Measurements from ENCODE around the gene GABRR3. TPM values are rescaled to one million over a fixed set of nuclear protein-coding genes. Genes with fewer than 3 reads are reported as not detected.

The GABRR3 gene
- total RNA-seq, 1 experiment from 2014 or later: not detected

DNA sequence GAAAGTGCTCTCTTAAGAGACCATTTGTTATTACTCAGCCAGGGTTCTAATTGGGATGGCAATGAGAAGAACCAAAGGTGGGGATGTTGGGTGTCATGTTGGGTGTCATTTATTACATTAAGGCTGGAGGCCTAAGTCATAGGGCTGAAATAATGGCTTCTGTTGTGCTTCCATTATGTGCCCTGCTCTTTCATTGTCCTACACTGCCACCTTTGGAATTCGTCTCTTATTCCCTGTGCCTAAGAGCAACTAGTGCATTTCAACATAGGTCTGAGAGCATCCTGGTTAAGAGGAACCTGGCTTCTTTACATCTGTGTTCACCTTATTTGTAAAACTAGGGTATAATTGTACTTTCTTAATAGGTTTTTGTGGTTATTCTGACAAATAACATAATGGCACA, 95.1 kb downstream of the GABRR3 start:
- Histone ChIP-seq H3K36me3 (ENCODE audit: control insufficient read depth, insufficient read depth, low read length) (no peaks in the 10 kb centered on the region), H3K9me3 (no peaks in the 10 kb centered on the region), H3K4me1 (no peaks in the 10 kb centered on the region; the same call in 1 of the 2 replicates), H3K27me3 (replicated peaks; ENCODE audit: control insufficient read depth, insufficient read depth, low read length) (no peaks in the 10 kb centered on the region), H3K4me3 (ENCODE audit: low read depth, low read length) (no peak overlapping the region)
- intact Hi-C loops (cut with micrococcal nuclease; ENCODE audit: unreplicated experiment): loop anchor here (1.0 to 10.0 kb wide), 3 partner anchors 83 to 147 kb away; partner anchors contain the start of gene CRYBG3
- TF ChIP-seq, protein P1, sequence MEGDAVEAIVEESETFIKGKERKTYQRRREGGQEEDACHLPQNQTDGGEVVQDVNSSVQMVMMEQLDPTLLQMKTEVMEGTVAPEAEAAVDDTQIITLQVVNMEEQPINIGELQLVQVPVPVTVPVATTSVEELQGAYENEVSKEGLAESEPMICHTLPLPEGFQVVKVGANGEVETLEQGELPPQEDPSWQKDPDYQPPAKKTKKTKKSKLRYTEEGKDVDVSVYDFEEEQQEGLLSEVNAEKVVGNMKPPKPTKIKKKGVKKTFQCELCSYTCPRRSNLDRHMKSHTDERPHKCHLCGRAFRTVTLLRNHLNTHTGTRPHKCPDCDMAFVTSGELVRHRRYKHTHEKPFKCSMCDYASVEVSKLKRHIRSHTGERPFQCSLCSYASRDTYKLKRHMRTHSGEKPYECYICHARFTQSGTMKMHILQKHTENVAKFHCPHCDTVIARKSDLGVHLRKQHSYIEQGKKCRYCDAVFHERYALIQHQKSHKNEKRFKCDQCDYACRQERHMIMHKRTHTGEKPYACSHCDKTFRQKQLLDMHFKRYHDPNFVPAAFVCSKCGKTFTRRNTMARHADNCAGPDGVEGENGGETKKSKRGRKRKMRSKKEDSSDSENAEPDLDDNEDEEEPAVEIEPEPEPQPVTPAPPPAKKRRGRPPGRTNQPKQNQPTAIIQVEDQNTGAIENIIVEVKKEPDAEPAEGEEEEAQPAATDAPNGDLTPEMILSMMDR (IDR thresholded peaks at IDR 0.05; ENCODE audit: insufficient read depth in 1 of 2, low read depth in 1 of 2, low read length in 1 of 2, severe bottlenecking in 1 of 2, unreplicated experiment in 1 of 2): no peak
- Mint-ChIP-seq H3K36me3 (ENCODE audit: insufficient read depth, unreplicated experiment) (no peaks in the 10 kb centered on the region), H3K9me3 (ENCODE audit: unreplicated experiment) (no peaks in the 10 kb centered on the region), H3K4me3 (ENCODE audit: unreplicated experiment) (no peak overlapping the region), H3K27ac (ENCODE audit: unreplicated experiment) (no peak overlapping the region), H3K4me1 (ENCODE audit: low read depth, unreplicated experiment) (no peaks in the 10 kb centered on the region), H3K27me3 (ENCODE audit: insufficient read depth, unreplicated experiment) (no peaks in the 10 kb centered on the region)
- peak in 1 of 2 experiments; percentile 13 for DNase-seq
- ChIA-PET CTCF (no interaction called here), POLR2A (no interaction called here)
- no TSS peak for BruUV-seq (replicated peaks)

DNA sequence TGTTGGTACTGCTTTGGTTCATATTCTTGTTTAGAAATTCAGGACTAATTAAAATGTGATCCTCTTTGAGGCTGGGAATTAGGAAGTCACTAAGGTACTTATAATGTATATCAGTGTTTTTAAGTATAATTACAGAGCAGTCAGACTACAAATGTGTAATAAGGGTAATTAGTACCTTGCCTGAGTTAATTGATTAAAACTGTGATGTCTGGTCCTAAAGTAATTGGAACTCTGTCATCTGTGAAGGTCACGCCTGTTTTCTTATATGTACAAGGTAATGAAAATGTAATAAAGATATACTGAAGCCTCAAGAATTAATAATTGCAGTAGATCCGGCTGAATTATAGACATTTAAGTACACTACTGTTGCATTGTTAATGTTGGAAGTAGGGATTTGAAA, 95.7 kb downstream of the GABRR3 start:
- no peaks in the 10 kb centered on the region for H3K9me3 Mint-ChIP-seq (ENCODE audit: unreplicated experiment)
- Histone ChIP-seq H3K36me3 (ENCODE audit: control insufficient read depth, insufficient read depth, low read length) (no peaks in the 10 kb centered on the region), H3K9me3 (no peaks in the 10 kb centered on the region), H3K27me3 (replicated peaks; ENCODE audit: control insufficient read depth, insufficient read depth, low read length) (no peaks in the 10 kb centered on the region), H3K4me1 (no peaks in the 10 kb centered on the region; the same call in 1 of the 2 replicates), H3K4me3 (ENCODE audit: low read depth, low read length) (no peak overlapping the region)
- no peaks in the 10 kb centered on the region for H3K4me1 Mint-ChIP-seq (ENCODE audit: low read depth, unreplicated experiment)
- H3K27me3 Mint-ChIP-seq (ENCODE audit: insufficient read depth, unreplicated experiment): no peaks in the 10 kb centered on the region
- BruUV-seq (replicated peaks): no TSS peak
- ChIA-PET POLR2A (no interaction called here), CTCF (no interaction called here)
- TF ChIP-seq, protein P1 (IDR thresholded peaks at IDR 0.05; ENCODE audit: insufficient read depth in 1 of 2, low read depth in 1 of 2, low read length in 1 of 2, severe bottlenecking in 1 of 2, unreplicated experiment in 1 of 2): no peak
- DNase-seq: no peak
- H3K36me3 Mint-ChIP-seq (ENCODE audit: insufficient read depth, unreplicated experiment): no peaks in the 10 kb centered on the region
- no peak overlapping the region for H3K27ac Mint-ChIP-seq (ENCODE audit: unreplicated experiment)
- intact Hi-C loops (cut with micrococcal nuclease; ENCODE audit: unreplicated experiment): no loop called here
- no peak overlapping the region for H3K4me3 Mint-ChIP-seq (ENCODE audit: unreplicated experiment)

DNA sequence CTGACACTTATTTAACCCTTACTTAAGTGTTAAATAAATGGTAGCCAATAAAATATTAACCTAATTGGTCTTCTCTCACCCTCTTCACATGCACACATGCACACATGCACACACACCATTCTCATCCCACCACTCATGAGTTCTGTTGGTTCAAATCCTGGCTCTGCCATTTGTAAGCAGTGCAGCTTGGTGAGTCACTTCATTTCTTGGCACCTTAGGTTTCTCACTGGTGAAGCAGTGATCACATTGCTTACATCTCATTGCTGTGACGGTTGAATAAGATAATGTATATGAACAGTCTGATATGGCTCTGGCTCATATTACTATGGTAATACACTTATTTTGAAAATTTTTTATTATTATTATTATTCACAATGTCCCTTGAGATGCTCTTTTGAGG, 96.7 kb downstream of the GABRR3 start:
- Mint-ChIP-seq H3K27me3 (ENCODE audit: insufficient read depth, unreplicated experiment) (no peaks in the 10 kb centered on the region), H3K27ac (ENCODE audit: unreplicated experiment) (no peak overlapping the region), H3K36me3 (ENCODE audit: insufficient read depth, unreplicated experiment) (no peaks in the 10 kb centered on the region), H3K4me1 (ENCODE audit: low read depth, unreplicated experiment) (no peaks in the 10 kb centered on the region), H3K9me3 (ENCODE audit: unreplicated experiment) (no peaks in the 10 kb centered on the region), H3K4me3 (ENCODE audit: unreplicated experiment) (no peak overlapping the region)
- POLR2A ChIA-PET: no interaction called here
- Histone ChIP-seq H3K27me3 (replicated peaks; ENCODE audit: control insufficient read depth, insufficient read depth, low read length) (no peaks in the 10 kb centered on the region), H3K36me3 (ENCODE audit: control insufficient read depth, insufficient read depth, low read length) (no peaks in the 10 kb centered on the region), H3K4me1 (no peaks in the 10 kb centered on the region; the same call in 1 of the 2 replicates), H3K9me3 (no peaks in the 10 kb centered on the region), H3K4me3 (ENCODE audit: low read depth, low read length) (no peak overlapping the region)
- TF ChIP-seq, protein P1 (IDR thresholded peaks at IDR 0.05; ENCODE audit: insufficient read depth in 1 of 2, low read depth in 1 of 2, low read length in 1 of 2, severe bottlenecking in 1 of 2, unreplicated experiment in 1 of 2): no peak
- BruUV-seq (replicated peaks): no TSS peak
- CTCF ChIA-PET: no interaction called here
- intact Hi-C loops (cut with micrococcal nuclease; ENCODE audit: unreplicated experiment): no loop called here
- no peak for DNase-seq

All from Caco-2 (cell line).